Liver (tissue), 9 donors: ENCODE measurements around the gene ACTR6. TPM values are rescaled to one million over a fixed set of nuclear protein-coding genes. Genes with fewer than 3 reads are reported as not detected.

Experiments
- DNase-seq: peaks from one replicate; pipeline ENCODE4 v3.0.0-alpha.2; 2017; ENCODE audit warnings: low spot score
- H3K27ac ChIP-seq, 2 donors: one replicate each; pipeline ENCODE4 v1.7.0; 2013; ENCODE audit warnings: inconsistent platforms in 2 of 2, low read length in 2 of 2, control low read depth in 1 of 2, low read depth in 1 of 2, mild to moderate bottlenecking in 1 of 2
- H3K27me3 ChIP-seq, 4 donors: one replicate each; pipeline versions ENCODE4 v1.6.1 to v1.7.0; 2013; ENCODE audit warnings: low read length in 3 of 4, inconsistent platforms in 1 of 4, mild to moderate bottlenecking in 1 of 4, moderate library complexity in 1 of 4; ENCODE audit not compliant: control insufficient read depth in 4 of 4, insufficient read depth in 4 of 4
- H3K36me3 ChIP-seq, 4 donors: one replicate each; pipeline versions ENCODE4 v1.6.1 to v1.7.0; 2013; ENCODE audit warnings: low read length in 3 of 4, mild to moderate bottlenecking in 3 of 4, low read depth in 1 of 4, moderate library complexity in 1 of 4; ENCODE audit not compliant: control insufficient read depth in 4 of 4, insufficient read depth in 3 of 4
- H3K4me1 ChIP-seq, 4 donors: one replicate each; pipeline versions ENCODE4 v1.6.1 to v1.7.0; 2013; ENCODE audit warnings: low read length in 3 of 4, mild to moderate bottlenecking in 3 of 4, moderate library complexity in 1 of 4; ENCODE audit not compliant: control insufficient read depth in 4 of 4, insufficient read depth in 4 of 4
- H3K4me3 ChIP-seq, 3 donors: one replicate each; pipeline versions ENCODE4 v1.6.1 to v1.7.0; 2013; ENCODE audit warnings: low read length in 3 of 3, control low read depth in 1 of 3, low read depth in 1 of 3, mild to moderate bottlenecking in 1 of 3
- H3K9ac ChIP-seq, 2 donors: one replicate each; pipeline ENCODE4 v1.7.0; 2013; ENCODE audit warnings: low read length in 2 of 2, mild to moderate bottlenecking in 2 of 2, moderate library complexity in 2 of 2, control low read depth in 1 of 2, low read depth in 1 of 2
- H3K9me3 ChIP-seq, 4 donors: one replicate each; pipeline versions ENCODE4 v1.6.1 to v1.7.0; 2013; ENCODE audit warnings: low read length in 3 of 4; ENCODE audit not compliant: control insufficient read depth in 4 of 4
- EGR1 ChIP-seq, 2 donors: IDR thresholded peaks; 2 replicates each; pipeline ENCODE4 v1.6.1; 2016 to 2018; ENCODE audit warnings: antibody characterized with exemption in 2 of 2, low read depth in 2 of 2
- FOXA1 ChIP-seq: IDR thresholded peaks from 2 replicates; pipeline ENCODE4 v1.6.1; 2016; ENCODE audit warnings: antibody characterized with exemption
- FOXA2 ChIP-seq: IDR thresholded peaks from 2 replicates; pipeline ENCODE4 v1.6.1; 2016; ENCODE audit warnings: antibody characterized with exemption
- GABPA ChIP-seq, 2 donors: IDR thresholded peaks in 1 of 2; conservative IDR thresholded peaks in 1 of 2; 2 replicates each; pipeline ENCODE4 v1.6.1; 2016; ENCODE audit warnings: antibody characterized with exemption in 2 of 2, mild to moderate bottlenecking in 1 of 2, moderate library complexity in 1 of 2
- HNF4A ChIP-seq, 2 donors: conservative IDR thresholded peaks; 2 replicates each; pipeline ENCODE4 v1.6.1; 2016; ENCODE audit warnings: antibody characterized with exemption in 2 of 2, mild to moderate bottlenecking in 2 of 2
- HNF4G ChIP-seq: IDR thresholded peaks from 2 replicates; pipeline ENCODE4 v1.6.1; 2016; ENCODE audit warnings: antibody characterized with exemption
- JUND ChIP-seq, 2 donors: IDR thresholded peaks; 2 replicates each; pipeline ENCODE4 v1.6.1; 2016; ENCODE audit warnings: antibody characterized with exemption in 2 of 2
- NR2F2 ChIP-seq: IDR thresholded peaks from 2 replicates; pipeline ENCODE4 v1.6.1; 2016; ENCODE audit warnings: antibody characterized with exemption
- RAD21 ChIP-seq, 2 donors: IDR thresholded peaks; 2 replicates each; pipeline ENCODE4 v1.6.1; 2016; ENCODE audit warnings: antibody characterized with exemption in 2 of 2, mild to moderate bottlenecking in 2 of 2
- RXRA ChIP-seq, 2 donors: IDR thresholded peaks; 2 replicates each; pipeline ENCODE4 v1.6.1; 2017 to 2018; ENCODE audit warnings: antibody characterized with exemption in 2 of 2, mild to moderate bottlenecking in 1 of 2
- SP1 ChIP-seq: IDR thresholded peaks from 2 replicates; pipeline ENCODE4 v1.6.1; 2018; ENCODE audit warnings: antibody characterized with exemption, mild to moderate bottlenecking
- TAF1 ChIP-seq: conservative IDR thresholded peaks from 2 replicates; pipeline ENCODE4 v1.6.1; 2016; ENCODE audit warnings: antibody characterized with exemption, mild to moderate bottlenecking
- YY1 ChIP-seq: IDR thresholded peaks from 2 replicates; pipeline ENCODE4 v1.6.1; 2016; ENCODE audit warnings: antibody characterized with exemption, mild to moderate bottlenecking
- WGBS: extraction: QIAGEN DNeasy Blood & Tissue Kit; methylation state at CpG from one replicate; pipeline ENCODE4 v1.1.7; 2013; 5-methylcytosine and 5-hydroxymethylcytosine counted together
- polyA plus RNA-seq, 2 donors: library from polyadenylated mRNA; stranded (reverse) in 1 of 2; unstranded in 1 of 2; fragments of 200-250 nt in 1 of 2; fragments of >200 nt in 1 of 2; fragmentation: Nextera tagmentation in 1 of 2; extraction: Ambion mirVana in 1 of 2; gene quantifications; one replicate each; pipeline versions ENCODE4 v1.2.1 to v1.2.3, GENCODE V29; 2013 to 2015
- total RNA-seq, 2 donors: library from RNA; depleted of rRNA; stranded (reverse); fragments of >200 nt; gene quantifications; one replicate each; pipeline ENCODE4 v1.2.3, GENCODE V29; 2014
- TF ChIP-seq, protein P1 (sequence below): IDR thresholded peaks from 2 replicates; pipeline ENCODE4 v1.6.1; 2016; ENCODE audit warnings: antibody characterized with exemption, mild to moderate bottlenecking
- TF ChIP-seq, protein P2 (sequence below): IDR thresholded peaks from 2 replicates; pipeline ENCODE4 v1.6.1; 2016; ENCODE audit warnings: antibody characterized with exemption
- TF ChIP-seq, protein P3 (sequence below): IDR thresholded peaks from 2 replicates; pipeline ENCODE4 v1.6.1; 2016; ENCODE audit warnings: antibody characterized with exemption
- TF ChIP-seq, protein P4 (sequence below): fragments of 150-350 bp; IDR thresholded peaks from 2 replicates; pipeline ENCODE4 v1.5.1; 2017; ENCODE audit warnings: improper control_type of control experiment, low read depth, low read length; ENCODE audit not compliant: missing input control
- TF ChIP-seq, protein P5 (sequence below): IDR thresholded peaks from 2 replicates; pipeline ENCODE4 v1.6.1; 2016; ENCODE audit warnings: antibody characterized with exemption
- donor health status: healthy.
- donor health status: healthy.
- donor health status: healthy.
- donor health status: healthy.
- donor health status: healthy.

ACTR6 gene
- total and polyA plus RNA-seq, 4 donors, result 6.9 to 9.7 (median 8.7) TPM

DNA sequence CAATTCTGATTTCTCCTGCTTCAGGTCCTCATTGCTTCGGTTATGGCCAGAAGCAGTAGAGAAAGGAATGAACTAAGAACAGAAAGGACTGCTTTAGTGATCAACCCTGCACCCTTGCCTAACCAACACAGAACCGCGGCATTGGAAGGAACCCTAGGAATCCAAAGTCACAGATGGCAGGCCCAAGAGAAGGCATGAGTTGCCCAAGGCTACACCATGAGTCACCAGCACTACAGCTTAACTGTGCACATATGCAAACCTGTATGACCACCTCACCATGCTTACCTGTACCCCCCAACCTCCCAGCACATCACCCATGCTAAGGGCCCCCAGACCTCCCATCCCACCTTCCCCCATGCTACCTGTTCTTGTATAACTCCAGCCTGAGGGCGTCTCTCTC, 32.1 kb upstream of the ACTR6 start (continued):
- TF ChIP-seq, protein P1, sequence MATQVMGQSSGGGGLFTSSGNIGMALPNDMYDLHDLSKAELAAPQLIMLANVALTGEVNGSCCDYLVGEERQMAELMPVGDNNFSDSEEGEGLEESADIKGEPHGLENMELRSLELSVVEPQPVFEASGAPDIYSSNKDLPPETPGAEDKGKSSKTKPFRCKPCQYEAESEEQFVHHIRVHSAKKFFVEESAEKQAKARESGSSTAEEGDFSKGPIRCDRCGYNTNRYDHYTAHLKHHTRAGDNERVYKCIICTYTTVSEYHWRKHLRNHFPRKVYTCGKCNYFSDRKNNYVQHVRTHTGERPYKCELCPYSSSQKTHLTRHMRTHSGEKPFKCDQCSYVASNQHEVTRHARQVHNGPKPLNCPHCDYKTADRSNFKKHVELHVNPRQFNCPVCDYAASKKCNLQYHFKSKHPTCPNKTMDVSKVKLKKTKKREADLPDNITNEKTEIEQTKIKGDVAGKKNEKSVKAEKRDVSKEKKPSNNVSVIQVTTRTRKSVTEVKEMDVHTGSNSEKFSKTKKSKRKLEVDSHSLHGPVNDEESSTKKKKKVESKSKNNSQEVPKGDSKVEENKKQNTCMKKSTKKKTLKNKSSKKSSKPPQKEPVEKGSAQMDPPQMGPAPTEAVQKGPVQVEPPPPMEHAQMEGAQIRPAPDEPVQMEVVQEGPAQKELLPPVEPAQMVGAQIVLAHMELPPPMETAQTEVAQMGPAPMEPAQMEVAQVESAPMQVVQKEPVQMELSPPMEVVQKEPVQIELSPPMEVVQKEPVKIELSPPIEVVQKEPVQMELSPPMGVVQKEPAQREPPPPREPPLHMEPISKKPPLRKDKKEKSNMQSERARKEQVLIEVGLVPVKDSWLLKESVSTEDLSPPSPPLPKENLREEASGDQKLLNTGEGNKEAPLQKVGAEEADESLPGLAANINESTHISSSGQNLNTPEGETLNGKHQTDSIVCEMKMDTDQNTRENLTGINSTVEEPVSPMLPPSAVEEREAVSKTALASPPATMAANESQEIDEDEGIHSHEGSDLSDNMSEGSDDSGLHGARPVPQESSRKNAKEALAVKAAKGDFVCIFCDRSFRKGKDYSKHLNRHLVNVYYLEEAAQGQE, result no peak
- TF ChIP-seq TAF1 (no peak), HNF4A (conservative IDR thresholded peaks at IDR 0.05) (no peak), RXRA (IDR thresholded peaks at IDR 0.05) (no peak), FOXA1 (no peak)

DNA sequence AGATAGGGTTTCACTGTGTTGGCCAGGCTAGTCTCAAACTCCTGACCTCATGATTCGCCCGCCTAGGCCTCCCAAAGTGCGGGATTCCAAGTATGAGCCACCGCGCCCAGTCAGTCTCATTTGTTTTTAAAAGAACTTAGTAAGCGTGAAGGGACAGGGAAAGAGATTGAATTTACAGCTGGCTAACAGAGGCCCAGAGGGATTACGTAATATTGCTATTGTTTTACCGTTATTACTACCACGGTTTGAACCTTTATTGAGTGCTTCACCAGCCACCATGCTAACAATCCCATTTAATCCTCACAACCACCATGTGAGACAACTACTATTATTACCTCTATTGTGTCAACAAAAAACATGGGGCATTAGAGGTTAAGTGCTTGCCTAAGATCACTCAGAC, 31.3 kb upstream of the ACTR6 start:
- TF ChIP-seq, protein P2, sequence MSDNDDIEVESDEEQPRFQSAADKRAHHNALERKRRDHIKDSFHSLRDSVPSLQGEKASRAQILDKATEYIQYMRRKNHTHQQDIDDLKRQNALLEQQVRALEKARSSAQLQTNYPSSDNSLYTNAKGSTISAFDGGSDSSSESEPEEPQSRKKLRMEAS, result no peak
- TF ChIP-seq YY1, result no peak
- no peak for TF ChIP-seq SP1
- no peak for TF ChIP-seq EGR1 (IDR thresholded peaks at IDR 0.05; ENCODE audit: low read depth in 2 of 2)
- TF ChIP-seq JUND (IDR thresholded peaks at IDR 0.05), result no peak
- TF ChIP-seq RAD21 (IDR thresholded peaks at IDR 0.05), result no peak
- TF ChIP-seq, protein P1, result no peak
- no peak for TF ChIP-seq FOXA2
- TF ChIP-seq NR2F2, result no peak
- TF ChIP-seq HNF4A (conservative IDR thresholded peaks at IDR 0.05), result no peak
- no peak for TF ChIP-seq GABPA (IDR thresholded peaks at IDR 0.05 in 1 of 2, conservative IDR thresholded peaks at IDR 0.05 in 1 of 2)
- no peak for TF ChIP-seq HNF4G
- TF ChIP-seq, protein P3, sequence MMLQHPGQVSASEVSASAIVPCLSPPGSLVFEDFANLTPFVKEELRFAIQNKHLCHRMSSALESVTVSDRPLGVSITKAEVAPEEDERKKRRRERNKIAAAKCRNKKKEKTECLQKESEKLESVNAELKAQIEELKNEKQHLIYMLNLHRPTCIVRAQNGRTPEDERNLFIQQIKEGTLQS, result no peak
- TF ChIP-seq, protein P4, sequence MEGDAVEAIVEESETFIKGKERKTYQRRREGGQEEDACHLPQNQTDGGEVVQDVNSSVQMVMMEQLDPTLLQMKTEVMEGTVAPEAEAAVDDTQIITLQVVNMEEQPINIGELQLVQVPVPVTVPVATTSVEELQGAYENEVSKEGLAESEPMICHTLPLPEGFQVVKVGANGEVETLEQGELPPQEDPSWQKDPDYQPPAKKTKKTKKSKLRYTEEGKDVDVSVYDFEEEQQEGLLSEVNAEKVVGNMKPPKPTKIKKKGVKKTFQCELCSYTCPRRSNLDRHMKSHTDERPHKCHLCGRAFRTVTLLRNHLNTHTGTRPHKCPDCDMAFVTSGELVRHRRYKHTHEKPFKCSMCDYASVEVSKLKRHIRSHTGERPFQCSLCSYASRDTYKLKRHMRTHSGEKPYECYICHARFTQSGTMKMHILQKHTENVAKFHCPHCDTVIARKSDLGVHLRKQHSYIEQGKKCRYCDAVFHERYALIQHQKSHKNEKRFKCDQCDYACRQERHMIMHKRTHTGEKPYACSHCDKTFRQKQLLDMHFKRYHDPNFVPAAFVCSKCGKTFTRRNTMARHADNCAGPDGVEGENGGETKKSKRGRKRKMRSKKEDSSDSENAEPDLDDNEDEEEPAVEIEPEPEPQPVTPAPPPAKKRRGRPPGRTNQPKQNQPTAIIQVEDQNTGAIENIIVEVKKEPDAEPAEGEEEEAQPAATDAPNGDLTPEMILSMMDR, result no peak
- no peak for TF ChIP-seq TAF1
- TF ChIP-seq, protein P5, sequence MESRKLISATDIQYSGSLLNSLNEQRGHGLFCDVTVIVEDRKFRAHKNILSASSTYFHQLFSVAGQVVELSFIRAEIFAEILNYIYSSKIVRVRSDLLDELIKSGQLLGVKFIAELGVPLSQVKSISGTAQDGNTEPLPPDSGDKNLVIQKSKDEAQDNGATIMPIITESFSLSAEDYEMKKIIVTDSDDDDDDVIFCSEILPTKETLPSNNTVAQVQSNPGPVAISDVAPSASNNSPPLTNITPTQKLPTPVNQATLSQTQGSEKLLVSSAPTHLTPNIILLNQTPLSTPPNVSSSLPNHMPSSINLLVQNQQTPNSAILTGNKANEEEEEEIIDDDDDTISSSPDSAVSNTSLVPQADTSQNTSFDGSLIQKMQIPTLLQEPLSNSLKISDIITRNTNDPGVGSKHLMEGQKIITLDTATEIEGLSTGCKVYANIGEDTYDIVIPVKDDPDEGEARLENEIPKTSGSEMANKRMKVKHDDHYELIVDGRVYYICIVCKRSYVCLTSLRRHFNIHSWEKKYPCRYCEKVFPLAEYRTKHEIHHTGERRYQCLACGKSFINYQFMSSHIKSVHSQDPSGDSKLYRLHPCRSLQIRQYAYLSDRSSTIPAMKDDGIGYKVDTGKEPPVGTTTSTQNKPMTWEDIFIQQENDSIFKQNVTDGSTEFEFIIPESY, result no peak
- TF ChIP-seq RXRA (IDR thresholded peaks at IDR 0.05), result no peak
- no peak for TF ChIP-seq FOXA1
- no peak overlapping the region for H3K4me3 ChIP-seq
- H3K27me3 ChIP-seq, result no peaks in the 10 kb centered on the region
- no peak for DNase-seq
- no peaks in the 10 kb centered on the region for H3K9me3 ChIP-seq
- H3K27ac ChIP-seq, result no peak overlapping the region
- no peak overlapping the region for H3K9ac ChIP-seq
- 97% methylated on average over 9 of the region's 9 CpGs for WGBS
- no peaks in the 10 kb centered on the region for H3K4me1 ChIP-seq
- H3K36me3 ChIP-seq, result peaks cover 0 to 3% (median 2%) of the 10 kb centered on the region in 4 donors
